HCT116 (cell line): Measurements from ENCODE around the gene BCO2. TPM values are rescaled to one million over a fixed set of nuclear protein-coding genes. Genes with fewer than 3 reads are reported as not detected.

Experiments used
- ATAC-seq: fragments of 200-7000 bp; cut with Tn5 transposase; 2 replicates; pipeline ENCODE4 v1.9.1; 2020; ENCODE audit warnings: mild to moderate bottlenecking, moderate library complexity
- BruUV-seq: library from RNA; stranded (reverse); fragments of 400-500 nt; replicated peaks from 2 replicates; lab custom pipeline; 2021; lab: Mats Ljungman, UMichigan
- CTCF ChIA-PET: fragments of 300-600 bp; sonication (Branson Sonifier 250); formaldehyde crosslinking; loops from one replicate; lab custom pipeline; 2021; ENCODE audit warnings: antibody characterized with exemption; lab: Charles Lee
- POLR2A ChIA-PET: fragments of 300-600, 350-600 bp; sonication (Branson Sonifier 250); formaldehyde crosslinking; loops from one replicate; lab custom pipeline; 2021; ENCODE audit warnings: antibody characterized with exemption; lab: Charles Lee
- RAD21 ChIA-PET, 2 experiments: fragments of 300-600 bp; sonication (Branson Sonifier 250); formaldehyde crosslinking; loops; one replicate each; lab custom pipeline; 2023; ENCODE audit warnings: low total read pairs in 2 of 2; ENCODE audit not compliant: uncharacterized antibody in 2 of 2, unreplicated experiment in 2 of 2, low non-redundant PET in 1 of 2; lab: Charles Lee
- DNase-seq: peaks from one replicate; pipeline ENCODE4 v3.0.0-alpha.2; 2010; ENCODE audit warnings: low read depth, low spot score
- H2AFZ ChIP-seq: fragments of 200-600 bp; shearing (Covaris generic), sonication (generic); 2 replicates; pipeline ENCODE4 v1.6.1; 2017; ENCODE audit warnings: low read depth, mixed run types, mixed read lengths, antibody characterized with exemption, low read length; ENCODE audit not compliant: poor library complexity, severe bottlenecking
- H3K27ac ChIP-seq: 2 replicates; pipeline ENCODE4 v1.5.1; 2012; ENCODE audit warnings: low read depth, low read length
- H3K27me3 ChIP-seq: fragments of 200-600 bp; sonication (generic); 2 replicates; pipeline ENCODE4 v1.6.1; 2016; ENCODE audit warnings: mixed run types, low read length, mixed read lengths; ENCODE audit not compliant: insufficient read depth
- H3K36me3 ChIP-seq, 2 experiments: fragments of 200-500 bp in 1 of 2; fragments of 200-600 bp in 1 of 2; sonication (Bioruptor generic) in 1 of 2; sonication (generic) in 1 of 2; 2 replicates each; pipeline versions ENCODE4 v1.5.1 to v1.6.1; 2014 to 2016; ENCODE audit warnings: low read length in 2 of 2, inconsistent platforms in 1 of 2, mixed read lengths in 1 of 2, mixed run types in 1 of 2; ENCODE audit not compliant: insufficient read depth in 2 of 2, control insufficient read depth in 1 of 2
- H3K4me1 ChIP-seq, 2 experiments: fragments of 200-600 bp in 1 of 2; sonication (generic) in 1 of 2; 2 replicates each; pipeline versions ENCODE4 v1.5.1 to v1.6.1; 2012 to 2017; ENCODE audit warnings: low read length in 2 of 2, inconsistent platforms in 1 of 2, mild to moderate bottlenecking in 1 of 2, mixed read lengths in 1 of 2, mixed run types in 1 of 2, moderate library complexity in 1 of 2; ENCODE audit not compliant: insufficient read depth in 2 of 2, control insufficient read depth in 1 of 2
- H3K4me2 ChIP-seq: fragments of 200-600 bp; sonication (generic); 2 replicates; pipeline ENCODE4 v1.6.1; 2017; ENCODE audit warnings: mixed run types, low read length, mixed read lengths
- H3K4me3 ChIP-seq, 2 experiments: fragments of 200-600 bp in 1 of 2; sonication (generic) in 1 of 2; replicated peaks in 1 of 2; 2 replicates each; pipeline ENCODE4 v1.5.1; 2011 to 2016; ENCODE audit warnings: low read length in 2 of 2, control low read depth in 1 of 2, low read depth in 1 of 2, mild to moderate bottlenecking in 1 of 2, mixed read lengths in 1 of 2, mixed run types in 1 of 2
- H3K79me2 ChIP-seq: fragments of 200-600 bp; sonication (generic); 2 replicates; pipeline ENCODE4 v1.6.1; 2017; ENCODE audit warnings: mild to moderate bottlenecking, mixed run types, low read length, moderate library complexity, mixed read lengths; ENCODE audit not compliant: insufficient read depth
- H3K9ac ChIP-seq: fragments of 200-600 bp; sonication (generic); 2 replicates; pipeline ENCODE4 v1.6.1; 2016; ENCODE audit warnings: low read length, mixed read lengths
- H3K9me2 ChIP-seq: fragments of 200-600 bp; sonication (generic), shearing (Covaris generic); 2 replicates; pipeline ENCODE4 v1.6.1; 2017; ENCODE audit warnings: mixed run types, mild to moderate bottlenecking, moderate library complexity; ENCODE audit not compliant: insufficient read depth
- H3K9me3 ChIP-seq, 2 experiments: fragments of 200-500 bp in 1 of 2; fragments of 200-600 bp in 1 of 2; sonication (Bioruptor generic) in 1 of 2; sonication (generic) in 1 of 2; 2 replicates each; pipeline ENCODE4 v1.6.1; 2014 to 2017; ENCODE audit warnings: low read length in 2 of 2, mixed read lengths in 2 of 2, inconsistent platforms in 1 of 2, low read depth in 1 of 2, mild to moderate bottlenecking in 1 of 2, mixed run types in 1 of 2, moderate library complexity in 1 of 2; ENCODE audit not compliant: control insufficient read depth in 1 of 2, insufficient read depth in 1 of 2
- H4K20me1 ChIP-seq: fragments of 200-600 bp; sonication (generic), shearing (Covaris generic); 2 replicates; pipeline ENCODE4 v1.6.1; 2017; ENCODE audit warnings: mixed run types, mild to moderate bottlenecking, moderate library complexity; ENCODE audit not compliant: insufficient read depth
- CEBPB ChIP-seq: IDR thresholded peaks from 2 replicates; pipeline ENCODE4 v1.6.1; 2012; ENCODE audit warnings: low read depth
- EGR1 ChIP-seq: IDR thresholded peaks from 2 replicates; pipeline ENCODE4 v1.6.1; 2012; ENCODE audit warnings: low read depth
- ELF1 ChIP-seq: IDR thresholded peaks from 2 replicates; pipeline ENCODE4 v1.6.1; 2012; ENCODE audit warnings: low read depth, borderline replicate concordance
- EZH2 ChIP-seq: fragments of 200-600 bp; sonication (generic); IDR thresholded peaks from 2 replicates; pipeline ENCODE4 v1.6.1; 2017; ENCODE audit warnings: antibody characterized with exemption, mixed run types
- EZH2phosphoT487 ChIP-seq: fragments of 200-600 bp; IDR thresholded peaks from 2 replicates; pipeline ENCODE4 v1.6.1; 2018; ENCODE audit warnings: antibody characterized with exemption, borderline replicate concordance
- POLR2A ChIP-seq: IDR thresholded peaks from 2 replicates; pipeline ENCODE4 v1.7.0; 2011; ENCODE audit warnings: borderline replicate concordance; ENCODE audit not compliant: insufficient read depth, insufficient read length; ENCODE audit errors: extremely low read depth
- POLR2AphosphoS5 ChIP-seq: IDR thresholded peaks from 2 replicates; pipeline ENCODE4 v1.6.1; 2011; ENCODE audit warnings: mild to moderate bottlenecking, low read depth, low read length, moderate library complexity
- RAD21 ChIP-seq: IDR thresholded peaks from 2 replicates; pipeline ENCODE4 v1.6.1; 2012; ENCODE audit warnings: low read depth, mild to moderate bottlenecking
- SIN3A ChIP-seq: IDR thresholded peaks from 2 replicates; pipeline ENCODE4 v1.6.1; 2012; ENCODE audit warnings: low read depth
- SP1 ChIP-seq: IDR thresholded peaks from 2 replicates; pipeline ENCODE4 v1.6.1; 2012; ENCODE audit warnings: low read depth
- ZFX ChIP-seq: fragments of 450-650 bp; IDR thresholded peaks from 2 replicates; pipeline ENCODE4 v1.6.1; 2017
- ZNF274 ChIP-seq: fragments of 200-500 bp; sonication (Bioruptor generic); IDR thresholded peaks from 2 replicates; pipeline ENCODE4 v1.6.1; 2014; ENCODE audit warnings: mild to moderate bottlenecking, low read depth, low read length, inconsistent platforms
- intact Hi-C: fragments of 100-400 bp; cut with micrococcal nuclease; formaldehyde crosslinking; loops from 2 replicates; pipeline ENCODE4 v1.10.0; 2022
- total RNA-seq: library from RNA; stranded (reverse); gene quantifications from one replicate; pipeline ENCODE4 v1.2.1, GENCODE V29; 2021; ENCODE audit not compliant: unreplicated experiment
- TF ChIP-seq, protein P1 (sequence below): IDR thresholded peaks from 2 replicates; pipeline ENCODE4 v1.6.1; 2011; ENCODE audit warnings: mild to moderate bottlenecking, low read length, moderate library complexity; ENCODE audit not compliant: insufficient replicate concordance; ENCODE audit errors: extremely low read depth

The BCO2 gene
- total RNA-seq, 1 experiment from 2014 or later: 4.0 TPM

DNA sequence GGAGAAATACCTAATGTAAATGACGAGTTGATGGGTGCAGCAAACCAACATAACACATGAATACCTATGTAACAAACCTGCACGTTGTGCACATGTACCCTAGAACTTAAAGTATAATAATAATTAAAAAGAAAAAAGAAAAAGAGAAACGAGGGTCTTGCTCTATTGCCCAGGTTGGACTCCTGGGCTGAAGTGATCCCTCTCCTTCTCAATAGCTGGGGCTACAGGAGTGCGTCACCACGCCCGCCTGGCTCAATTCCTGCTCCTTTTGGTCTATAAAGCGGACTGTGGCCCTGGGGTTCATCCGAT lies 50.4 kb downstream of the BCO2 start (continued):
- TF ChIP-seq, protein P1, sequence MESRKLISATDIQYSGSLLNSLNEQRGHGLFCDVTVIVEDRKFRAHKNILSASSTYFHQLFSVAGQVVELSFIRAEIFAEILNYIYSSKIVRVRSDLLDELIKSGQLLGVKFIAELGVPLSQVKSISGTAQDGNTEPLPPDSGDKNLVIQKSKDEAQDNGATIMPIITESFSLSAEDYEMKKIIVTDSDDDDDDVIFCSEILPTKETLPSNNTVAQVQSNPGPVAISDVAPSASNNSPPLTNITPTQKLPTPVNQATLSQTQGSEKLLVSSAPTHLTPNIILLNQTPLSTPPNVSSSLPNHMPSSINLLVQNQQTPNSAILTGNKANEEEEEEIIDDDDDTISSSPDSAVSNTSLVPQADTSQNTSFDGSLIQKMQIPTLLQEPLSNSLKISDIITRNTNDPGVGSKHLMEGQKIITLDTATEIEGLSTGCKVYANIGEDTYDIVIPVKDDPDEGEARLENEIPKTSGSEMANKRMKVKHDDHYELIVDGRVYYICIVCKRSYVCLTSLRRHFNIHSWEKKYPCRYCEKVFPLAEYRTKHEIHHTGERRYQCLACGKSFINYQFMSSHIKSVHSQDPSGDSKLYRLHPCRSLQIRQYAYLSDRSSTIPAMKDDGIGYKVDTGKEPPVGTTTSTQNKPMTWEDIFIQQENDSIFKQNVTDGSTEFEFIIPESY: no peak
- no peak for TF ChIP-seq EGR1
- no peak for TF ChIP-seq SIN3A
- TF ChIP-seq EZH2: no peak

DNA sequence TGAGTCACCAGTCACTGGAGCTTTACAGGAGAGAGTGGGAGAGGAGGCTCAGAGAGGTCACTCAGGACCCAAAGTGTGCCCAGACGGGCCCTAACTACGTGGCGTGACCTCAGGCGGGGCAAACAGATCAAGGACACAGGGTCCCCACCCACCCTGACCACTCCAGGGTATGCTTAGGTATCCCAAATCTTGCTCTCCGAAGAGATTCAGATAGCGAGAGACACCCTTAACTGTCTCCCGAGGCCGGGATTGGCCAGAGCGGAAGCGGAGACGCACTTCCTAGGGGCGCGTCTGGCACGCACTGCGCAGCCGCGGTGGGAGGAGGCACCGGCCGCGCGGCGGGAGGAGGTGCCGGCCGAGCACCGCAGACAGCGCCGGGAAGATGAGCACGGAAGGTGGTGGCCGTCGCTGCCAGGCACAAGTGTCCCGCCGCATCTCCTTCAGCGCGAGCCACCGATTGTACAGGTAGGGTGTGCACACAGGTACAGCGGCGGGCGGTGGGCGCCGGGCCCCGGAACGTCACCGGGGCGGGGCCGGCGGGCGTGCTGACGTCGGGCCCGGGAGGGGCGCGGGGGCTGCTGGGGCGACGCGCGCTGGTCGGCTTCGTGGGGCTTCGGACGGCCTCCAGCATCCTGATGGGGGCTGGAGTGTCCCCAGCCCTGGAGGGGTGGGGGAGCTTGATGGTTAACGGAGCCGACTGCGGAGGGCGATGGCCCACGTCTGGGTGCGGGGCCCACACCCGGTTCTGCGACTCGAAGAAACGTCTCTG lies 50.9 kb downstream of the BCO2 start, which contains the start of gene PTS:
Gene PTS, plus strand, starts transcription at position 367 of the 769 bp plus-strand sequence. Its CDS starts 16 bp downstream, at position 383.
- Histone ChIP-seq H2AFZ (peak within 1 kb of the TSS; percentile 80), H3K79me2 (peaks cover 44% of the 10 kb centered on the region), H3K9me2 (no peaks in the 10 kb centered on the region), H3K4me3 (peak within 1 kb of the TSS; percentile 71 to 85), H3K9me3 (no peaks in the 10 kb centered on the region), H3K9ac (peak within 1 kb of the TSS; percentile 86), H3K4me1 (peaks cover 4 to 9% of the 10 kb centered on the region in 2 experiments), H3K36me3 (peaks cover 0 to 5% of the 10 kb centered on the region in 2 experiments; a peak in 2 of 4 replicates), H3K27ac (peak within 1 kb of the TSS; percentile 86), H3K27me3 (no peaks in the 10 kb centered on the region), H4K20me1 (no peaks in the 10 kb centered on the region), H3K4me2 (peak within 1 kb of the TSS; percentile 83)
- ATAC-seq: peak; percentile 96
- RAD21 ChIA-PET: interaction anchor here in 1 of 2 experiments (0.6 kb wide), 1 partner anchor 24 kb away, joined by 6 read pairs; no protein-coding TSS in a partner anchor
- CTCF ChIA-PET: interaction anchor here (1.8 kb wide), 1 partner anchor 54 kb away, joined by 11 read pairs; no protein-coding TSS in a partner anchor
- TF ChIP-seq ZNF274 (no peak), CEBPB (no peak), ELF1 (peak; percentile 21; the same call in 1 of the 2 replicates), POLR2A (peak; percentile 85), EGR1 (no peak), ZFX (peak; percentile 69), SP1 (no peak), EZH2phosphoT487 (no peak), POLR2AphosphoS5 (peak; percentile 95), RAD21 (no peak)
- TF ChIP-seq, protein P1: peak; percentile 24
- peak; percentile 72 for DNase-seq
- intact Hi-C loops: no loop called here
- no TSS peak for BruUV-seq
- POLR2A ChIA-PET: interaction anchor here (0.9 kb wide), 1 partner anchor 51 kb away, joined by 4 read pairs; no protein-coding TSS in a partner anchor
